ENCODE results near the gene CAMTA1.

The CAMTA1 gene

GRCh38 chr1:7103874-7104273 lies 318.6 kb downstream of the CAMTA1 start:
- Histone ChIP-seq H3K9me3 (replicated peaks in 1 of 11) (peaks cover 2 to 5% (median 3%) of the 10 kb centered on the region in 11 experiments; a peak in 19 of 22 replicates), H3K4me2 (peak overlapping the region in 5 of 11 experiments; percentile 15 to 66 (median 52); a peak in 4 of 22 replicates), H3K27ac (no peak overlapping the region), H3K4me1 (peaks cover 28 to 85% (median 67%) of the 10 kb centered on the region in 10 experiments), H3K27me3 (peaks cover 0 to 43% (median 0%) of the 10 kb centered on the region in 11 experiments; a peak in 5 of 22 replicates), H3K9ac (no peak overlapping the region), H3K36me3 (no peaks in the 10 kb centered on the region), H4K20me1 (peaks cover 0 to 25% (median 0%) of the 10 kb centered on the region in 11 experiments; a peak in 3 of 22 replicates), H3K4me3 (no peak overlapping the region)
- TF ChIP-seq Cebpa-rat (IDR thresholded peaks at IDR 0.05) = no peak

DNA sequence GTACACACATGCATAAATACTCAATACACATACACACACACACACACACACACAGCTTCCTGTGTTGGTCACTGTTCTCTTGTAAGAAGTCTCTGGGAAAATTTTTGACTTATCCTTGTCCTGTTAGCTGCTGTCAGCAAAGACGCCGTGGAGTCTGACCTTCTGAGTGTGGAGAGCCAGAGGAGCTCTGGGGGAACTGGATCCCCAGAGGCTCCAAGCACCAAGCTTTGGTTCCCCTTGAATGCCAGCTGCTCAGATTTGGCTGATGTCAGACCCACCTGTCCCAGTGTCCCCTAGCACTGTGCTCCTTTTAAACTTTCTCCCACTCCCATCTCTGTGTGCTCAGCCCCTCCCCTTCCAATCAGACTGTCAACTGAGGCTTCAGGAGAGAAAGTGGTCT lies 319.1 kb downstream of the CAMTA1 start:
- H3K4me1 ChIP-seq = peaks cover 31 to 90% (median 72%) of the 10 kb centered on the region in 10 experiments
- H3K9ac ChIP-seq = no peak overlapping the region
- H4K20me1 ChIP-seq = peaks cover 0 to 25% (median 0%) of the 10 kb centered on the region in 11 experiments; a peak in 3 of 22 replicates
- H3K36me3 ChIP-seq = no peaks in the 10 kb centered on the region
- peaks cover 0 to 47% (median 0%) of the 10 kb centered on the region in 11 experiments; a peak in 5 of 22 replicates for H3K27me3 ChIP-seq
- H3K4me3 ChIP-seq = no peak overlapping the region
- no peak for TF ChIP-seq Cebpa-rat (IDR thresholded peaks at IDR 0.05)
- no peak overlapping the region for H3K27ac ChIP-seq
- peaks cover 7 to 9% (median 8%) of the 10 kb centered on the region in 11 experiments; a peak in 19 of 22 replicates for H3K9me3 ChIP-seq (replicated peaks in 1 of 11)
- peak overlapping the region in 6 of 11 experiments; percentile 1 to 66 (median 50); a peak in 8 of 22 replicates for H3K4me2 ChIP-seq

DNA sequence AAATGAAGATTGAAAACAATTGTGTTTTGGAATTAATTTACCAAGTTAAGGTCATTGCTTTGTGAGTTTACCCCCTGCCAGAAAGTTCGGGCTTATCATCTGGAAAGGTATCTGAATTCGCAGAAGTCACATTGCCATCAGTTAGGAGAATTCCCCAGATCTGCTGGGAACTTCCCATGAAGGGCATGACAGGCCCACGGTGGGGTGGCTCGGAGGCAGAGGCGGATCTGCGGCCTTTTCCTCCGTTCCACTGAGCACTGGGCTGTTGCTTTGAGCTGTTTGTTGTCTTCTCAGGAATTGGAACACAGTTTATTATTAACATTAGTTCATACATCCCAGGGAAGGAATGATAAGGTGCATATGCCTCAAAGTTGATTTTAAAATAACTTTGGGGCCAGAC lies 320.0 kb downstream of the CAMTA1 start:
- Histone ChIP-seq H3K9ac (no peak overlapping the region), H3K4me3 (no peak overlapping the region), H3K4me2 (peak overlapping the region in 6 of 11 experiments; percentile 43 to 74 (median 66); a peak in 11 of 22 replicates), H4K20me1 (peaks cover 0 to 25% (median 0%) of the 10 kb centered on the region in 11 experiments; a peak in 3 of 22 replicates), H3K36me3 (no peaks in the 10 kb centered on the region), H3K27me3 (peaks cover 0 to 41% (median 0%) of the 10 kb centered on the region in 11 experiments; a peak in 5 of 22 replicates), H3K4me1 (peaks cover 26 to 91% (median 74%) of the 10 kb centered on the region in 10 experiments), H3K9me3 (replicated peaks in 1 of 11) (peaks cover 7 to 11% (median 9%) of the 10 kb centered on the region in 11 experiments; a peak in 19 of 22 replicates), H3K27ac (no peak overlapping the region)
- TF ChIP-seq Cebpa-rat (IDR thresholded peaks at IDR 0.05) = no peak

DNA sequence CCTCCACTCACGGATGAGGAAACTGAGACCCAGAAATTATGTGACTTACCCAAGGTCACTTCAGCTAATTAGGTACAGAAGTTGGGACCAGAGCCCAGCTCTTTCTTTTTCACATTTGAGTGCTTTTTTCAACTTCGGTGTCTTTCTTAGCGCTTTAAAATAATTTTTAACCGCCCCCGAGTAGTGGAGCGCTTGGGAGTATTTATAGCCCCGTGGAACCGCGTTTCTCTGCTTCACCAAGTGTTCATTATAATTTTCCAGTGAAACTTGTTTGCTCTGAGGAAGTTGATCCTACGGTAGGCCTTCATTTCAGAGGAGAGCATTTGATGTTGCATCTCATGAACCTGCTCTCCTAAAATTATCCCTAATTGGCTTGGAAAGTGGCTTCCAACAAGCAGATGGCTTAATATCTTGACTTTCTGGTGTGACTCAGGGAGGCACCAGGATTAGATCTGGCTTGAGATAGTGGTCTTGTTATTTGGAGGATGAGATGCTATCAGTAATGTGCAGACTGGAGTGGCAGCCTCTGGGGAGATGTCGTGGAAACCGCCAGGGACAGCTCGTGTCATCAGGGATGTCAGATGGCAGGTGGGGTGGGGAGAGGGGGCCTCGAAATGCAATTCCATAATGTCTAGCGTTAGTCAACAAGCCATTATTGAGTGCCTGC lies 321.3 kb downstream of the CAMTA1 start:
- TF ChIP-seq Cebpa-rat (IDR thresholded peaks at IDR 0.05) = no peak
- Histone ChIP-seq H3K4me2 (peak overlapping the region; percentile 15 to 74 (median 59); a peak in 18 of 22 replicates), H3K4me3 (no peak overlapping the region), H3K9ac (no peak overlapping the region), H3K4me1 (peaks cover 23 to 91% (median 69%) of the 10 kb centered on the region in 10 experiments), H3K27me3 (peaks cover 0 to 43% (median 0%) of the 10 kb centered on the region in 11 experiments; a peak in 5 of 22 replicates), H3K27ac (no peak overlapping the region), H3K36me3 (no peaks in the 10 kb centered on the region), H3K9me3 (replicated peaks in 1 of 11) (peaks cover 7 to 11% (median 9%) of the 10 kb centered on the region in 11 experiments; a peak in 19 of 22 replicates), H4K20me1 (peaks cover 0 to 18% (median 0%) of the 10 kb centered on the region in 11 experiments; a peak in 3 of 22 replicates)

GRCh38 chr1:7107109-7107830 lies 322.0 kb downstream of the CAMTA1 start:
- H3K27me3 ChIP-seq = peaks cover 0 to 43% (median 0%) of the 10 kb centered on the region in 11 experiments; a peak in 5 of 22 replicates

GRCh38 chr1:7108251-7108650 lies 323.0 kb downstream of the CAMTA1 start:
- Histone ChIP-seq H4K20me1 (peaks cover 0 to 18% (median 0%) of the 10 kb centered on the region in 11 experiments; a peak in 3 of 22 replicates), H3K27ac (peak overlapping the region in 3 of 11 experiments; percentile 29 to 58 (median 41); a peak in 7 of 22 replicates), H3K4me3 (no peak overlapping the region), H3K9ac (no peak overlapping the region), H3K36me3 (no peaks in the 10 kb centered on the region), H3K4me1 (peaks cover 23 to 93% (median 72%) of the 10 kb centered on the region in 10 experiments), H3K4me2 (peak overlapping the region; percentile 6 to 74 (median 59); a peak in 21 of 22 replicates), H3K9me3 (replicated peaks in 1 of 11) (peaks cover 7 to 11% (median 9%) of the 10 kb centered on the region in 11 experiments; a peak in 19 of 22 replicates), H3K27me3 (peaks cover 0 to 43% (median 0%) of the 10 kb centered on the region in 11 experiments; a peak in 5 of 22 replicates)
- no peak for TF ChIP-seq Cebpa-rat (IDR thresholded peaks at IDR 0.05)

More at GRCh38 chr1:7107109-7107830, 322.0 kb downstream of the CAMTA1 start:
- no peak for TF ChIP-seq Cebpa-rat (IDR thresholded peaks at IDR 0.05)
- Histone ChIP-seq H3K4me2 (peak overlapping the region in 10 of 11 experiments; percentile 17 to 74 (median 60); a peak in 19 of 22 replicates), H4K20me1 (peaks cover 0 to 18% (median 0%) of the 10 kb centered on the region in 11 experiments; a peak in 3 of 22 replicates), H3K9me3 (replicated peaks in 1 of 11) (peaks cover 7 to 11% (median 9%) of the 10 kb centered on the region in 11 experiments; a peak in 19 of 22 replicates), H3K27ac (no peak overlapping the region), H3K4me3 (no peak overlapping the region), H3K4me1 (peaks cover 23 to 91% (median 69%) of the 10 kb centered on the region in 10 experiments), H3K36me3 (no peaks in the 10 kb centered on the region), H3K9ac (no peak overlapping the region)

DNA sequence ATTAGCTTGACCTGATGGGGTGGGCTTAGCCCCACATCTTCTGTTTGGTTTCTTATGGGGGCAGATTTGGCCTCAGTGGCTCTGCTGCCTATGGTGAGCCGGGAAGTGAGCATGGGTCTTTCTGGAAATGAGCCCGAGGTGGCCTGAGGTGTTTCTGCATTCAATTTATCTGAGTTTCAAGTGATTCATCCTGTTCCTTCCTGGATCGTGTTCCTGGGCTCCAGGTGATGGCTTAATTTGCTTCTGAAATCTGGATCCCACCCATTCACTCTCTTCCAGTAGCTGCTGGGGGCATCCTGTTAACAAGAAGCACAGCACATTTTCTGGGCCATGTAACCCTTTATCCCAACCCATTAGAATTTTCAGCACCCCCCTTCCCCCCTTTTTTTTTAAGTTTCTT lies 324.6 kb downstream of the CAMTA1 start:
- H3K4me3 ChIP-seq = no peak overlapping the region
- H3K9ac ChIP-seq = no peak overlapping the region
- peaks cover 23 to 80% (median 62%) of the 10 kb centered on the region in 10 experiments for H3K4me1 ChIP-seq
- TF ChIP-seq Cebpa-rat (IDR thresholded peaks at IDR 0.05) = no peak
- H3K4me2 ChIP-seq = peak overlapping the region in 9 of 11 experiments; percentile 2 to 70 (median 55); a peak in 15 of 22 replicates
- H3K9me3 ChIP-seq (replicated peaks in 1 of 11) = peaks cover 14 to 21% (median 18%) of the 10 kb centered on the region in 11 experiments; a peak in 20 of 22 replicates
- H4K20me1 ChIP-seq = peaks cover 0 to 18% (median 0%) of the 10 kb centered on the region in 11 experiments; a peak in 3 of 22 replicates
- H3K27ac ChIP-seq = peak overlapping the region in 1 of 11 experiments; percentile 26; a peak in 2 of 22 replicates
- peaks cover 0 to 43% (median 0%) of the 10 kb centered on the region in 11 experiments; a peak in 5 of 22 replicates for H3K27me3 ChIP-seq
- no peaks in the 10 kb centered on the region for H3K36me3 ChIP-seq

DNA sequence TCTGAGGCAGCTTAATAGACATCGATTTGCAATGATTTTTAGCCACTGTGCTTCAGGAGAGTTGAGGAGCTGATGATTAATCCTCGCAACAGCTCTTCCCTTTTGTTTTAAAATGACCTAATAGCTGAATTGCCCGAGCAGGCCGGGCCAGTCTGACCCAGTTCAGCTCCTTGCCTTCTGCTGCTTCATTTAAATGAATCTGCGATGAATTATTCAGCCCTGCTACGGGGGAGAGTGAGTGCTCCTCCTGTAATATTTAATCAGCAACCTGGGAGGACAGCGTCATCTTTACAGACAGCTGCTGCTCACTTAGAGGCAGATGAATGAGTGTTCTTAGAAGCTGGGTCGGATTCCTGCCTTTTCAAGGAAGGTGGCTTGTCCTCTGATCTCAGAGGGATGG lies 325.1 kb downstream of the CAMTA1 start:
- H3K27ac ChIP-seq = no peak overlapping the region; a peak in 1 of 22 replicates
- H3K36me3 ChIP-seq = no peaks in the 10 kb centered on the region
- H3K27me3 ChIP-seq = peaks cover 0 to 41% (median 0%) of the 10 kb centered on the region in 11 experiments; a peak in 5 of 22 replicates
- no peak overlapping the region for H3K4me3 ChIP-seq
- peak overlapping the region in 7 of 11 experiments; percentile 2 to 70 (median 56); a peak in 10 of 22 replicates for H3K4me2 ChIP-seq
- peaks cover 23 to 76% (median 59%) of the 10 kb centered on the region in 10 experiments for H3K4me1 ChIP-seq
- TF ChIP-seq Cebpa-rat (IDR thresholded peaks at IDR 0.05) = no peak
- peaks cover 0 to 18% (median 0%) of the 10 kb centered on the region in 11 experiments; a peak in 3 of 22 replicates for H4K20me1 ChIP-seq
- peaks cover 14 to 22% (median 18%) of the 10 kb centered on the region in 11 experiments; a peak in 20 of 22 replicates for H3K9me3 ChIP-seq (replicated peaks in 1 of 11)
- H3K9ac ChIP-seq = no peak overlapping the region

Data from BLaER1 treated with 17β-estradiol and CSF1 and Interleukin-3, amounts not matched to agents 10 nM and 100 nM (cell line).